ENCODE data around the gene ANO8. TPM values are rescaled to one million over a fixed set of nuclear protein-coding genes. Genes with fewer than 3 reads are reported as not detected.

Gene ANO8
- total and polyA plus RNA-seq, 3 experiments from 2014 or later: 0.43 to 5.1 (median 4.1) TPM

DNA sequence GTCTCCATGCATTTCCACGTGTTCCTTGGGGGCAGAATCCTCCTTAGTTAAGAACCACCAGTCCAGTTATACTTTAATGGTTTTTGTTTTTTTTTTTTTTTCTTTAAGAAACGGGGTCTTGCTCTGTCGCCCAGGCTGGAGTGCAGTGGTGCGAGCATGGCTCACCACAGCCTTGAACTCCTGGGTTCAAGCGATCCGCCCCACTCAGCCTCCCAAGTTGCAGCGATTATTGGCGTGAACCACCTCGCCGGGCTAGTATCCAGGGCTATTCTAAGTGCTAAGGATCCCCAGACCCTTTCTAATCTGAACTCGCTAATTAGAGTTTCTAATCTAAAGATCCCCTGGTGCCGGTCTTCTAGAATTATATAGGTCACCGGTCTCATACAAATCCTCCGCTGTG, 41.0 kb downstream of the ANO8 start:
- Mint-ChIP-seq H3K36me3 (peaks cover 0 to 14% (median 0%) of the 10 kb centered on the region in 3 donors), H3K9me3 (no peaks in the 10 kb centered on the region), H3K4me1 (peaks cover 3 to 7% (median 5%) of the 10 kb centered on the region in 3 donors), H3K4me3 (peak overlapping the region in 2 of 7 donors; percentile 27 to 54), H3K27me3 (peaks cover 0 to 1% of the 10 kb centered on the region in 2 donors), H3K27ac (no peak overlapping the region)
- POLR2A ChIA-PET: no interaction called here
- Histone ChIP-seq H3K9me3 (ENCODE audit: low read length) (no peaks in the 10 kb centered on the region), H3K4me3 (ENCODE audit: low read length) (no peak overlapping the region), H3K27me3 (ENCODE audit: insufficient read depth, low read length, poor library complexity, severe bottlenecking) (no peaks in the 10 kb centered on the region), H3K4me1 (ENCODE audit: insufficient read depth, low read length) (no peaks in the 10 kb centered on the region), H3K36me3 (ENCODE audit: insufficient read depth, low read length) (no peaks in the 10 kb centered on the region), H3K27ac (ENCODE audit: low read depth, low read length) (no peak overlapping the region)
- DNase-seq: no peak
- CTCF ChIA-PET: interaction anchor here (0.7 to 3.9 kb wide), 13 partner anchors 10 to 96 kb away, joined by 3 to 23 read pairs (median 5); partner anchors contain the start of genes ABHD8, ANKLE1, BABAM1 and DDA1

DNA sequence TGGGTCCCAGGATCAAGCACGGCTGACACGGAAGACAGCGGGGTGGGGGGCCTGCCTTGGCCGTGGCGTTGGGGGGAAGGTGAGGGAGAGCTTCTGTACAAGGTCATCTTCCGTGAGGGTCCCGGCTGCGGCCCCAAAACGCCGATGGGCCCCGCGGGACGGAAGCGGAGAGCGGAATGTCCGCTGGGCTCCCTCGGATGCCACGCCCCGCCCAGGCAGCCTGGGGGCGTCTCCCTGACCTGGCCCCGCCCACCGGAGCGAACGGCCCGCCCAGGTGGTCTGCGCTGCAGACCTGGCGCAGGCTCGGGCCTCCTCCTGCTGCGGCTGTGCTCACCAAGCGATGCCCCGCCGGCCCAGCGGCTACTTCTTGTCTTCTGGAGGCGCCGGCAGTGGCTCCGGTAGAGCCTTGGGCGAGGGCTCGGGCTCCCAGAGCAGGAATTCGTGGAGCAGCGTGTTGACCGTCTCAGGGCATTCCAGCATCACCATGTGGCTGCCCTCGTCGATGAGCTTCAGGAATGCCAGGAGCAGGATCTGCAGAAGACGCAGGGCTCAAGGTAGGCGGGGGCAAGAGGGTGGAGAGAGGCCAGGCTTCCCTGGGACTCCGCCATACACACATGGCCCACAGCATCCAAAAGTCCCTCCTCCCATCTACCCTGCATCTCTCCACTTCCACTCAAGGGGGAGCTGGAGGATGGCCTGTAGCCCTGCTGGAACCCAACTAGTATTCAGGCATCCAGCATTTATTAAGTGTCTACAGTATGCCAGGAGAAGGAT, 42.2 kb downstream of the ANO8 start:
- H3K27ac Mint-ChIP-seq: peak overlapping the region in 6 of 8 donors; percentile 22 to 88 (median 52)
- H3K9me3 Mint-ChIP-seq: no peaks in the 10 kb centered on the region
- peak; percentile 69 to 82 (median 76) for DNase-seq
- Histone ChIP-seq H3K4me3 (ENCODE audit: low read length) (peak overlapping the region; percentile 79), H3K4me1 (ENCODE audit: insufficient read depth, low read length) (no peaks in the 10 kb centered on the region), H3K27me3 (ENCODE audit: insufficient read depth, low read length, poor library complexity, severe bottlenecking) (no peaks in the 10 kb centered on the region), H3K36me3 (ENCODE audit: insufficient read depth, low read length) (no peaks in the 10 kb centered on the region), H3K27ac (ENCODE audit: low read depth, low read length) (peak overlapping the region; percentile 31), H3K9me3 (ENCODE audit: low read length) (no peaks in the 10 kb centered on the region)
- H3K4me1 Mint-ChIP-seq: peaks cover 3 to 7% (median 5%) of the 10 kb centered on the region in 3 donors
- POLR2A ChIA-PET: interaction anchor here (1.0 kb wide), 3 partner anchors 11 to 25 kb away, joined by 3 to 8 read pairs (median 3); partner anchors contain the start of genes ABHD8, BABAM1 and MRPL34
- H3K27me3 Mint-ChIP-seq: peaks cover 1 to 5% of the 10 kb centered on the region in 2 donors
- CTCF ChIA-PET: interaction anchor here (0.6 to 3.9 kb wide), 17 partner anchors 10 to 172 kb away, joined by 3 to 23 read pairs (median 4); partner anchors contain the start of genes ABHD8, ANKLE1, BABAM1 and DDA1
- H3K36me3 Mint-ChIP-seq: peaks cover 0 to 10% (median 0%) of the 10 kb centered on the region in 3 donors
- H3K4me3 Mint-ChIP-seq: peak overlapping the region; percentile 84 to 94 (median 88)

DNA sequence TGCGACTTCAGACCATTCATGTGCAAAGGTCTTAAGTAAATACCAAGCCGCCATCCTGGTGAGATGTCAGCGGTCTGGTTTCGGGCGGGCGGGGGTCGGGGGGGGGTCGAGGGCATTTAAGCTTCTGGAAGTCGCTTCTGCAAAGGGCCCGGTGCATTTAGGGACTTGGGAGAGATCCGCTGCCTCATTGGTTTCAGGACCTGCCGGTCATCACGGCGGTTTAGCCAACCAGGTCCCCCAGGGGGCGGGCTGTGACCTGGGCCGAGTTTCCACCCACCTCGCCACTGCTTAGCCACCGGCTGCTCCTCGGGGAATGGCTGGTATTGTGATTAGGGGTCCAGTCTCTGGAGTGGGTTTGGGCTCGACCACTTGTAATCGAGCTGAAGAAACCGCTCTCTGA, 45.2 kb downstream of the ANO8 start:
- Histone ChIP-seq H3K27ac (ENCODE audit: low read depth, low read length) (no peak overlapping the region), H3K9me3 (ENCODE audit: low read length) (no peaks in the 10 kb centered on the region), H3K4me3 (ENCODE audit: low read length) (no peak overlapping the region), H3K36me3 (ENCODE audit: insufficient read depth, low read length) (no peaks in the 10 kb centered on the region), H3K27me3 (ENCODE audit: insufficient read depth, low read length, poor library complexity, severe bottlenecking) (no peaks in the 10 kb centered on the region), H3K4me1 (ENCODE audit: insufficient read depth, low read length) (no peaks in the 10 kb centered on the region)
- Mint-ChIP-seq H3K4me3 (no peak overlapping the region), H3K36me3 (peaks cover 0 to 2% (median 0%) of the 10 kb centered on the region in 3 donors), H3K4me1 (peaks cover 3 to 7% (median 5%) of the 10 kb centered on the region in 3 donors), H3K27ac (no peak overlapping the region), H3K9me3 (no peaks in the 10 kb centered on the region), H3K27me3 (peaks cover 1 to 8% of the 10 kb centered on the region in 2 donors)
- ChIA-PET CTCF (interaction anchor here (0.6 to 3.9 kb wide), 2 partner anchors 8 to 29 kb away, joined by 3 to 23 read pairs; partner anchors contain the start of gene ANKLE1), POLR2A (no interaction called here)
- no peak for DNase-seq

DNA sequence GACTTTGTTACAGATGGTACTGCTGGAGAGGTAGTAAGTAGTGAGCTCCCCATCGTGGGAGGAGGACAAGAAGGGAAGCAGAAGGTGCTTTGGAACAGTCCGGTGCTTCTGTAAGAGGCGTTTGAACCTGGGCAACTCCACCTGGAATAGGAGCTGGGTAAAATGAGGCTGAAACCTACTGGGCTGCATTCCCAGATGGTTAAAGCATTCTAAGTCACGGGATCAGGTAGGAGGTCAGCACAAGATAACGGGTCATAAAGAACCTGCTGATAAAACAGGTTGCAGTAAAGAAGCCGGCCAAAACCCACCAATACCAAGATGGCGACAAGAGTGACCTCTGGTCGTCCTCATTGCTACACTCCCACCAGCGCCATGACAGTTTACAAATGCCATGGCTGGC, 47.9 kb downstream of the ANO8 start:
- Histone ChIP-seq H3K4me3 (ENCODE audit: low read length) (no peak overlapping the region), H3K27me3 (ENCODE audit: insufficient read depth, low read length, poor library complexity, severe bottlenecking) (no peaks in the 10 kb centered on the region), H3K4me1 (ENCODE audit: insufficient read depth, low read length) (peaks cover 9% of the 10 kb centered on the region), H3K27ac (ENCODE audit: low read depth, low read length) (no peak overlapping the region), H3K36me3 (ENCODE audit: insufficient read depth, low read length) (no peaks in the 10 kb centered on the region), H3K9me3 (ENCODE audit: low read length) (no peaks in the 10 kb centered on the region)
- H3K4me1 Mint-ChIP-seq: peaks cover 2 to 6% (median 4%) of the 10 kb centered on the region in 3 donors
- H3K9me3 Mint-ChIP-seq: no peaks in the 10 kb centered on the region
- no peaks in the 10 kb centered on the region for H3K36me3 Mint-ChIP-seq
- peaks cover 0 to 8% of the 10 kb centered on the region in 2 donors for H3K27me3 Mint-ChIP-seq
- no peak overlapping the region for H3K4me3 Mint-ChIP-seq
- POLR2A ChIA-PET: no interaction called here
- CTCF ChIA-PET: interaction anchor here (8.8 kb wide), 1 partner anchor 24 kb away, joined by 93 read pairs; the partner anchor contains the start of genes BABAM1 and USHBP1
- no peak overlapping the region for H3K27ac Mint-ChIP-seq
- DNase-seq: no peak

DNA sequence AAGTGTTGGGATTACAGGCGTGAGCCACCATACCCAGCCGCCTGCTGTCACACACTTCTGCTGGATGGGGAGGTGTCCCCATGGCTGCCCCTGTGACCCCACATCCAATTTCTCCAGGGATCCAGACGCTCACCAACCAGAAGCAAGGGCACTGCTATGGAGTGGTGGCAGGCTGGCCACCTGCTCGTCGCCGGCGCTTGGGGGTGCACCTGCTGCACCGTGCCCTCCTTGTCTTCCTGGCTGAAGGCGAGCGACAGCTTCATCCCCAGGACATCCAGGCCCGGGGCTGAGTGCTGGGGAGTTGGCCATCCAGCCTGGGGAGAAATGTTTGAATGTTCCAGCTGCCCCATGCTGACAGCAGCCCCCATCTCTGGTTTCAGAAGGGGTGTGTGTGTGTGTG, 48.4 kb downstream of the ANO8 start:
- Histone ChIP-seq H3K36me3 (ENCODE audit: insufficient read depth, low read length) (no peaks in the 10 kb centered on the region), H3K4me1 (ENCODE audit: insufficient read depth, low read length) (peaks cover 9% of the 10 kb centered on the region), H3K9me3 (ENCODE audit: low read length) (no peaks in the 10 kb centered on the region), H3K4me3 (ENCODE audit: low read length) (no peak overlapping the region), H3K27ac (ENCODE audit: low read depth, low read length) (no peak overlapping the region), H3K27me3 (ENCODE audit: insufficient read depth, low read length, poor library complexity, severe bottlenecking) (no peaks in the 10 kb centered on the region)
- ChIA-PET POLR2A (no interaction called here), CTCF (interaction anchor here (8.8 kb wide), 1 partner anchor 23 kb away, joined by 93 read pairs; the partner anchor contains the start of genes BABAM1 and USHBP1)
- Mint-ChIP-seq H3K9me3 (no peaks in the 10 kb centered on the region), H3K4me3 (no peak overlapping the region), H3K27me3 (peaks cover 0 to 8% of the 10 kb centered on the region in 2 donors), H3K27ac (no peak overlapping the region), H3K36me3 (no peaks in the 10 kb centered on the region), H3K4me1 (peaks cover 4 to 9% (median 4%) of the 10 kb centered on the region in 3 donors)
- no peak for DNase-seq

DNA sequence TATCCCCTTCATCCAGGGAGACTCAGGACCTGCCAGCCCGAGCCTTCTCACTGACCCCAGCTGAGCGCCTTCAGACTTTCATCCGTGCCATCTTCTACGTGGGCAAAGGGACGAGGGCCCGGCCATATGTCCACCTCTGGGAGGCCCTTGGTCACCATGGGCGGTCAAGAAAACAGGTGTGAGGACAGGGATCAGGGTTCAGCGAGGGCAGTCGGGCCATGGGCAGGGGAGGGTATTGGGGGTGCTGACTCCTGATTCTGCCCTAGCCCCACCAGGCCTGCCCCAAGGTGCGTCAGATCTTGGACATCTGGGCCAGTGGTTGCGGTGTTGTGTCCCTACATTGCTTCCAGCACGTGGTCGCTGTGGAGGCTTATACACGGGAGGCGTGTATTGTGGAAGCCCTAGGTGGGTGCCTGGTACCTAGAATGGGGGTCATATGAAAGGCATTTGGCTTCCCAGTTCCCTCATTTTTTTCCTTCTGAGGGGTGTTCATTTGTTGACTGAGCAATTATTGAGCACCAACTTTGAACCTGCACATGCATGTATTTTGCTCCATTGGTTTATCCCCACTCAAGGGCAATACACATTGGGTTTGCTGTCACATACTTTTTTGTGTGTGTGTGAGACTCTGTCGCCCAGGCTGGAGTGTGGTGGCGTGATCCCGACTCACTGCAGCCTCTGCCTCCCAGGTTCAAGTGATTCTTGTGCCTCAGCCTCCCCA, 49.1 kb downstream of the ANO8 start:
- no peaks in the 10 kb centered on the region for H3K36me3 Mint-ChIP-seq
- no peak overlapping the region for H3K27ac ChIP-seq (ENCODE audit: low read depth, low read length)
- peaks cover 4 to 10% (median 4%) of the 10 kb centered on the region in 3 donors for H3K4me1 Mint-ChIP-seq
- no peak overlapping the region for H3K4me3 ChIP-seq (ENCODE audit: low read length)
- H3K4me3 Mint-ChIP-seq: no peak overlapping the region
- CTCF ChIA-PET: interaction anchor here (8.8 kb wide), 1 partner anchor 23 kb away, joined by 93 read pairs; the partner anchor contains the start of genes BABAM1 and USHBP1
- POLR2A ChIA-PET: no interaction called here
- no peaks in the 10 kb centered on the region for H3K27me3 ChIP-seq (ENCODE audit: insufficient read depth, low read length, poor library complexity, severe bottlenecking)
- H3K9me3 ChIP-seq (ENCODE audit: low read length): no peaks in the 10 kb centered on the region
- no peaks in the 10 kb centered on the region for H3K9me3 Mint-ChIP-seq
- peaks cover 0 to 8% of the 10 kb centered on the region in 2 donors for H3K27me3 Mint-ChIP-seq
- no peaks in the 10 kb centered on the region for H3K36me3 ChIP-seq (ENCODE audit: insufficient read depth, low read length)
- H3K27ac Mint-ChIP-seq: no peak overlapping the region
- H3K4me1 ChIP-seq (ENCODE audit: insufficient read depth, low read length): peaks cover 9% of the 10 kb centered on the region
- DNase-seq: no peak

DNA sequence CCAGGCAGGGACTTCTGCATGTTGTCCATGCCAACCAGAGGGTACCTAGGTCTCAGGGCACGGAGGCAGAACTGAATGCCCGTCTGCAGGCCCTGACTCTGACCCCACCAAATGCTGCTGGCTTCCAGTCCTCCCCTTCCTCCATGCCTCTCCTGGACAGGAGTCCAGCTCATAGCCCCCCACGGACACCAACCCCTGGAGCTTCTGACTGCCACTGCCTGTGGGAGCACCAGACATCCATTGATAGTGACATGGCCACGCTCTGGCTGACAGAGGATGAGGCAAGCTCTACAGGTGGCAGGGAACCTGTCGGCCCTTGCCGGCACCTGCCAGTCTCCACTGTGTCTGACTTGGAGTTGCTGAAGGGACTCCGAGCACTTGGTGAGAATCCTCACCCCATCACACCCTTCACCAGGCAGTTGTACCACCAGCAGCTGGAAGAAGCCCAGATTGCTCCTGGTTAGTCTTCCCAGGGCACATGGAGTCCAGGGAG, 51.1 kb downstream of the ANO8 start:
- POLR2A ChIA-PET: no interaction called here
- no peaks in the 10 kb centered on the region for H3K27me3 ChIP-seq (ENCODE audit: insufficient read depth, low read length, poor library complexity, severe bottlenecking)
- CTCF ChIA-PET: interaction anchor here (0.9 to 8.8 kb wide), 14 partner anchors 8 to 512 kb away, joined by 3 to 93 read pairs (median 4); partner anchors contain the start of genes BABAM1, MRPL34, USE1 and USHBP1
- Mint-ChIP-seq H3K4me1 (peaks cover 4 to 10% (median 4%) of the 10 kb centered on the region in 3 donors), H3K27ac (no peak overlapping the region), H3K36me3 (peaks cover 0 to 6% (median 0%) of the 10 kb centered on the region in 3 donors), H3K27me3 (peaks cover 0 to 8% of the 10 kb centered on the region in 2 donors), H3K4me3 (peak overlapping the region in 2 of 7 donors; percentile 24 to 37), H3K9me3 (no peaks in the 10 kb centered on the region)
- DNase-seq: no peak
- peaks cover 9% of the 10 kb centered on the region for H3K4me1 ChIP-seq (ENCODE audit: insufficient read depth, low read length)
- H3K9me3 ChIP-seq (ENCODE audit: low read length): no peaks in the 10 kb centered on the region
- no peaks in the 10 kb centered on the region for H3K36me3 ChIP-seq (ENCODE audit: insufficient read depth, low read length)
- no peak overlapping the region for H3K27ac ChIP-seq (ENCODE audit: low read depth, low read length)
- no peak overlapping the region for H3K4me3 ChIP-seq (ENCODE audit: low read length)

Measured in CD8-positive, alpha-beta memory T cell (primary cell).